GM04503 (cell line): ENCODE data around the gene CSMD2.

Experiments
- DNase-seq: peaks from one replicate; pipeline ENCODE4 v3.0.0-alpha.2; 2012; ENCODE audit warnings: low read depth

CSMD2 gene

GRCh38 chr1:33960188-33960895 lies 204.7 kb downstream of the CSMD2 start:
- DNase-seq = no peak

GRCh38 chr1:33957854-33958253 lies 207.2 kb downstream of the CSMD2 start:
- DNase-seq = no peak

GRCh38 chr1:33955096-33955495 lies 209.9 kb downstream of the CSMD2 start:
- DNase-seq = no peak

GRCh38 chr1:33949570-33949969 lies 215.5 kb downstream of the CSMD2 start:
- no peak for DNase-seq

- DNase-seq = no peak
Observed at GRCh38 chr1:33948291-33948690, 216.7 kb downstream of the CSMD2 start.

- no peak for DNase-seq
Observed at GRCh38 chr1:33946836-33947235, 218.2 kb downstream of the CSMD2 start.

GRCh38 chr1:33944846-33945245 lies 220.2 kb downstream of the CSMD2 start:
- DNase-seq = no peak

- DNase-seq = no peak
Observed at GRCh38 chr1:33943978-33944377, 221.1 kb downstream of the CSMD2 start.

GRCh38 chr1:33932871-33933270 lies 232.2 kb downstream of the CSMD2 start:
- DNase-seq = no peak

GRCh38 chr1:33931111-33931475 lies 233.9 kb downstream of the CSMD2 start:
- DNase-seq = no peak

- no peak for DNase-seq
Observed at GRCh38 chr1:33930346-33931110, 234.5 kb downstream of the CSMD2 start.

- DNase-seq = no peak
Observed at GRCh38 chr1:33928251-33928650, 236.8 kb downstream of the CSMD2 start.

GRCh38 chr1:33927721-33928120 lies 237.3 kb downstream of the CSMD2 start:
- DNase-seq = no peak

- DNase-seq = no peak
Observed at GRCh38 chr1:33925586-33925985, 239.4 kb downstream of the CSMD2 start.

GRCh38 chr1:33921281-33921680 lies 243.7 kb downstream of the CSMD2 start:
- no peak for DNase-seq

GRCh38 chr1:33918368-33918767 lies 246.7 kb downstream of the CSMD2 start:
- DNase-seq = no peak

GRCh38 chr1:33916786-33917185 lies 248.2 kb downstream of the CSMD2 start:
- DNase-seq = no peak

- no peak for DNase-seq
Observed at GRCh38 chr1:33914531-33914930, 250.5 kb downstream of the CSMD2 start.

- no peak for DNase-seq
Observed at GRCh38 chr1:33908324-33908956, 256.6 kb downstream of the CSMD2 start.

GRCh38 chr1:33906156-33906555 lies 258.9 kb downstream of the CSMD2 start:
- no peak for DNase-seq

- no peak for DNase-seq
Observed at GRCh38 chr1:33905241-33905640, 259.8 kb downstream of the CSMD2 start.

- no peak for DNase-seq
Observed at GRCh38 chr1:33903210-33903589, 261.8 kb downstream of the CSMD2 start.

GRCh38 chr1:33902486-33903209 lies 262.4 kb downstream of the CSMD2 start:
- DNase-seq = no peak
